HL-60 (cell line): ENCODE data around the gene ZFAND3.

Experiments used
- DNase-seq, 2 experiments: peaks; one replicate each; pipeline ENCODE4 v3.0.0-alpha.2; 2010 to 2020; ENCODE audit warnings: low read depth in 1 of 2, low spot score in 1 of 2
- H3K27ac ChIP-seq: fragments of 250-450 bp; sonication (Bioruptor Pico); replicated peaks from 2 replicates; pipeline ENCODE4 v1.5.1; 2020; ENCODE audit warnings: mild to moderate bottlenecking, moderate library complexity
- H3K27me3 ChIP-seq: fragments of 250-450 bp; sonication (Bioruptor Pico); 2 replicates; pipeline ENCODE4 v1.5.1; 2021; ENCODE audit warnings: mild to moderate bottlenecking, moderate library complexity; ENCODE audit not compliant: insufficient read depth, poor library complexity, severe bottlenecking
- H3K4me3 ChIP-seq: replicated peaks from 2 replicates; pipeline ENCODE4 v1.5.1; 2011; ENCODE audit warnings: mild to moderate bottlenecking, control low read depth, low read length; ENCODE audit not compliant: insufficient read depth
- CTCF ChIP-seq: IDR thresholded peaks from one replicate; pipeline ENCODE4 v1.5.1; 2011; ENCODE audit warnings: low read length, control low read depth, inconsistent platforms; ENCODE audit not compliant: insufficient read depth
- GABPA ChIP-seq: IDR thresholded peaks from 2 replicates; pipeline ENCODE4 v1.6.1; 2012; ENCODE audit warnings: low read depth
- POLR2AphosphoS5 ChIP-seq: IDR thresholded peaks from 2 replicates; pipeline ENCODE4 v1.6.1; 2012; ENCODE audit warnings: low read depth
- REST ChIP-seq: IDR thresholded peaks from 2 replicates; pipeline ENCODE4 v1.6.1; 2012; ENCODE audit warnings: low read depth; ENCODE audit not compliant: insufficient replicate concordance
- SPI1 ChIP-seq: IDR thresholded peaks from 2 replicates; pipeline ENCODE4 v1.6.1; 2012; ENCODE audit warnings: low read depth, mild to moderate bottlenecking, borderline replicate concordance

The ZFAND3 gene

GRCh38 chr6:38107073-38107472, 287.5 kb downstream of the ZFAND3 start:
- Histone ChIP-seq H3K27ac (no peak overlapping the region), H3K27me3 (no peaks in the 10 kb centered on the region), H3K4me3 (no peak overlapping the region)
- no peak for TF ChIP-seq CTCF
- TF ChIP-seq POLR2AphosphoS5: no peak
- no peak for TF ChIP-seq GABPA
- no peak for TF ChIP-seq SPI1
- no peak for TF ChIP-seq REST
- no peak for DNase-seq

- H3K27me3 ChIP-seq: no peaks in the 10 kb centered on the region
- no peak for DNase-seq
- H3K4me3 ChIP-seq: no peak overlapping the region
- no peak for TF ChIP-seq REST
- no peak overlapping the region for H3K27ac ChIP-seq
Observed at GRCh38 chr6:38110481-38110971, 291.0 kb downstream of the ZFAND3 start.

- H3K4me3 ChIP-seq: no peak overlapping the region
- no peaks in the 10 kb centered on the region for H3K27me3 ChIP-seq
- no peak overlapping the region for H3K27ac ChIP-seq
- no peak for DNase-seq
- no peak for TF ChIP-seq GABPA
Observed at GRCh38 chr6:38112181-38112580, 292.7 kb downstream of the ZFAND3 start.

- no peak for DNase-seq
- Histone ChIP-seq H3K27ac (no peak overlapping the region), H3K27me3 (no peaks in the 10 kb centered on the region), H3K4me3 (no peak overlapping the region)
- TF ChIP-seq GABPA: no peak
- no peak for TF ChIP-seq REST
- no peak for TF ChIP-seq CTCF
- TF ChIP-seq POLR2AphosphoS5: no peak
- TF ChIP-seq SPI1: no peak
Observed at GRCh38 chr6:38113825-38114576, 294.5 kb downstream of the ZFAND3 start.
